Caco-2 (cell line): ENCODE results near the gene ATPAF2. TPM values are rescaled to one million over a fixed set of nuclear protein-coding genes. Genes with fewer than 3 reads are reported as not detected.

Experiments
- BruUV-seq: library from RNA; stranded (reverse); fragments of 400-500 nt; replicated peaks from 2 replicates; lab custom pipeline; 2021; lab: Mats Ljungman, UMichigan
- CTCF ChIA-PET: fragments of 300-600 bp; sonication (Branson Sonifier 250); formaldehyde crosslinking; loops from one replicate; lab custom pipeline; 2022; ENCODE audit warnings: antibody characterized with exemption; lab: Charles Lee
- POLR2A ChIA-PET: fragments of 300-600 bp; sonication (Branson Sonifier 250); formaldehyde crosslinking; loops from one replicate; lab custom pipeline; 2022; ENCODE audit warnings: antibody characterized with exemption; lab: Charles Lee
- DNase-seq, 2 experiments: peaks; one replicate each; pipeline versions ENCODE4 v3.0.0 to v3.0.0-alpha.2; 2020 to 2022
- H3K27me3 ChIP-seq: replicated peaks from 2 replicates; pipeline ENCODE4 v1.6.0; 2011; ENCODE audit warnings: low read length; ENCODE audit not compliant: control insufficient read depth, insufficient read depth
- H3K36me3 ChIP-seq: 2 replicates; pipeline ENCODE4 v1.5.1; 2011; ENCODE audit warnings: low read length; ENCODE audit not compliant: control insufficient read depth, insufficient read depth
- H3K4me1 ChIP-seq: fragments of 250-450 bp; sonication (Bioruptor Pico); 2 replicates; pipeline ENCODE4 v1.5.1; 2020; ENCODE audit warnings: mild to moderate bottlenecking
- H3K4me3 ChIP-seq: 2 replicates; pipeline ENCODE4 v1.5.1; 2011; ENCODE audit warnings: low read depth, mild to moderate bottlenecking, control low read depth, low read length
- H3K9me3 ChIP-seq: fragments of 250-450 bp; sonication (Bioruptor Pico); 2 replicates; pipeline ENCODE4 v1.5.1; 2020; ENCODE audit warnings: mild to moderate bottlenecking, moderate library complexity
- H3K27ac Mint-ChIP-seq: one replicate; pipeline ENCODE4 v1.8.0; 2022; ENCODE audit warnings: mixed read lengths; ENCODE audit not compliant: unreplicated experiment
- H3K27me3 Mint-ChIP-seq: one replicate; pipeline ENCODE4 v1.8.0; 2022; ENCODE audit warnings: mixed read lengths; ENCODE audit not compliant: insufficient read depth, unreplicated experiment
- H3K36me3 Mint-ChIP-seq: one replicate; pipeline ENCODE4 v1.8.0; 2022; ENCODE audit warnings: mild to moderate bottlenecking, mixed read lengths; ENCODE audit not compliant: insufficient read depth, unreplicated experiment
- H3K4me1 Mint-ChIP-seq: one replicate; pipeline ENCODE4 v1.8.0; 2022; ENCODE audit warnings: low read depth, mixed read lengths; ENCODE audit not compliant: unreplicated experiment
- H3K4me3 Mint-ChIP-seq: one replicate; pipeline ENCODE4 v1.8.0; 2022; ENCODE audit warnings: mild to moderate bottlenecking, moderate library complexity, mixed read lengths; ENCODE audit not compliant: unreplicated experiment
- H3K9me3 Mint-ChIP-seq: one replicate; pipeline ENCODE4 v1.8.0; 2022; ENCODE audit warnings: mixed read lengths; ENCODE audit not compliant: unreplicated experiment
- intact Hi-C: fragments of 100-400 bp; cut with micrococcal nuclease; formaldehyde crosslinking; loops from one replicate; pipeline ENCODE4 v1.10.0; 2022; ENCODE audit not compliant: unreplicated experiment
- total RNA-seq: library from RNA; stranded (reverse); gene quantifications from 2 replicates; pipeline ENCODE4 v1.2.3, GENCODE V29; 2022
- TF ChIP-seq, protein P1 (sequence below), 2 experiments: fragments of 200-600 bp in 1 of 2; IDR thresholded peaks; 1 replicate in 1 of 2; 2 replicates in 1 of 2; pipeline versions ENCODE4 v1.5.1 to v1.8.0; 2011 to 2022; ENCODE audit warnings: antibody characterized with exemption in 1 of 2, control low read depth in 1 of 2, inconsistent platforms in 1 of 2, low read depth in 1 of 2, low read length in 1 of 2, mild to moderate bottlenecking in 1 of 2, moderate library complexity in 1 of 2; ENCODE audit not compliant: insufficient read depth in 1 of 2, severe bottlenecking in 1 of 2, unreplicated experiment in 1 of 2

ATPAF2 gene
- total RNA-seq, 1 experiment from 2014 or later: 37.9 TPM

DNA sequence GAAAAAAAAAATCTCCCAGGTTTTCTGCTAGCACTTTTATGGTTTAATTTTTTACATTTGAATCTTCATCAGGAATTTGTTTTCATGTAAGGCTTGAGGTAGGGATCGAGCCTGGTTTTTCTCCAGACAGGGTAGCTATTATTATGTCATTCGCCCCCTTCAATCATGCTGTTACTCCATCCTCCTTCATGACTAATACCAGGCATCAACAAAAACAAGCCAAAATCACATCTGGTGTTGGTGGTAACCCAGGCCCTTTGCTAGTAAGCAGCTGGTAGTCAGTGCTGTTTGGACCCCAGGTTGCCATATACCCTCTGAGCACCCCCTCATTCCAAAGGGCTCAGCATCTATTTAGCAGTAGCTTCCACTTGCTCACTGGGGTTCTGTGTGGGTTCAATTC is 36.8 kb downstream of the ATPAF2 start:
- no peaks in the 10 kb centered on the region for H3K36me3 ChIP-seq
- Mint-ChIP-seq H3K4me3 (no peak overlapping the region), H3K27ac (no peak overlapping the region), H3K27me3 (no peaks in the 10 kb centered on the region), H3K4me1 (no peaks in the 10 kb centered on the region), H3K36me3 (no peaks in the 10 kb centered on the region), H3K9me3 (no peaks in the 10 kb centered on the region)
- no peak overlapping the region for H3K4me3 ChIP-seq
- CTCF ChIA-PET: no interaction called here
- H3K27me3 ChIP-seq: no peaks in the 10 kb centered on the region
- BruUV-seq: no TSS peak
- H3K4me1 ChIP-seq: no peaks in the 10 kb centered on the region
- no peak for DNase-seq
- TF ChIP-seq, protein P1, sequence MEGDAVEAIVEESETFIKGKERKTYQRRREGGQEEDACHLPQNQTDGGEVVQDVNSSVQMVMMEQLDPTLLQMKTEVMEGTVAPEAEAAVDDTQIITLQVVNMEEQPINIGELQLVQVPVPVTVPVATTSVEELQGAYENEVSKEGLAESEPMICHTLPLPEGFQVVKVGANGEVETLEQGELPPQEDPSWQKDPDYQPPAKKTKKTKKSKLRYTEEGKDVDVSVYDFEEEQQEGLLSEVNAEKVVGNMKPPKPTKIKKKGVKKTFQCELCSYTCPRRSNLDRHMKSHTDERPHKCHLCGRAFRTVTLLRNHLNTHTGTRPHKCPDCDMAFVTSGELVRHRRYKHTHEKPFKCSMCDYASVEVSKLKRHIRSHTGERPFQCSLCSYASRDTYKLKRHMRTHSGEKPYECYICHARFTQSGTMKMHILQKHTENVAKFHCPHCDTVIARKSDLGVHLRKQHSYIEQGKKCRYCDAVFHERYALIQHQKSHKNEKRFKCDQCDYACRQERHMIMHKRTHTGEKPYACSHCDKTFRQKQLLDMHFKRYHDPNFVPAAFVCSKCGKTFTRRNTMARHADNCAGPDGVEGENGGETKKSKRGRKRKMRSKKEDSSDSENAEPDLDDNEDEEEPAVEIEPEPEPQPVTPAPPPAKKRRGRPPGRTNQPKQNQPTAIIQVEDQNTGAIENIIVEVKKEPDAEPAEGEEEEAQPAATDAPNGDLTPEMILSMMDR (IDR thresholded peaks at IDR 0.05; ENCODE audit: insufficient read depth in 1 of 2, low read depth in 1 of 2, low read length in 1 of 2, severe bottlenecking in 1 of 2, unreplicated experiment in 1 of 2): no peak
- intact Hi-C loops: no loop called here
- H3K9me3 ChIP-seq: no peaks in the 10 kb centered on the region
- POLR2A ChIA-PET: no interaction called here

DNA sequence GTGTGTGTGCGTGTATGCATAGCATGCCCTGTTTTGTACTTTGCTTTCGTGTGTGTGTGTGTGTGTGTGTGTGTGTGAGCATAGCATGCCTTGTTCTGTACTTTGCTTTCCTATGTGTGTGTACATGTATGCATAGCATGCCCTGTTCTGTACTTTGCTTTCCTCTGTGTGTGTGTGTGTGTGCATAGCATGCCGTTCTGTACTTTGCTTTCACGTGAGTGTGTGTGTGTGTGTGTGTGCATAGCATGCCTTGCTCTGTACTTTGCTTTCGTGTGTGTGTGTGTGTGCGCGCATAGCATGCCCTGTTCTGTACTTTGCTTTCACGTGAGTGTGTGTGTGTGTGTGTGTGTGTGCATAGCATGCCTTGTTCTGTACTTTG is 38.9 kb downstream of the ATPAF2 start:
- DNase-seq: no peak
- CTCF ChIA-PET: no interaction called here

DNA sequence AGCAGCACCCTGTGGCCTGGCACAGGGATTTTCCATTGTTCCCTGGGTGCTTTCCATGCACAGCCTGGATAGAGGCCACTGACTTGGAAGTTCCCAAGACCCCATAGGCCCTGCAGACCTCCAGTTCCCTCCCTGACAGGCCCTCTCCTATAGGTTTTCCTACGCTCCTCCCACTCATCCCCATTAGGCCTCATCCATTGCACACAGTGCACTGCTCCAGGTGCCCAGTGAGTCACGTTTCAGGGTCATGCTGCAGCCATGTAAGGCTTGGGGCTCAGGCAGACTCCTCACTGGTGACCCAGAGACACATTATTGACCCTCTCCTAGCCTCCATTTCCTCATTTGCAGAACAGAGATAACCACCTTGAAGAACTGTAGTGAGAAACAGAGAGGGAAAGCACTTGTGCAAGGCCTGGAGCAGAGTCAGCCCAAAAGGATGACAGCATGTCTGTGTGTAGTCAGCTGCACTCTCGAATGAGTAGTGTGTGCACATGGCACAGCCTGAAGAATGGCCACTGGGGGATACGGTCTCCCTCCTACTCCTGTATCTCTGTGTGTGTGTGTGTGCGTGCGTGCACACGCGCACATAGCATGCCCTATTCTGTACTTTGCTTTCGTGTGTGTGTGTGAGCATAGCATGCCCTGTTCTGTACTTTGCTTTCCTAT is 39.5 kb downstream of the ATPAF2 start:
- Mint-ChIP-seq H3K9me3 (no peaks in the 10 kb centered on the region), H3K36me3 (no peaks in the 10 kb centered on the region), H3K4me1 (no peaks in the 10 kb centered on the region), H3K4me3 (no peak overlapping the region), H3K27me3 (no peaks in the 10 kb centered on the region), H3K27ac (no peak overlapping the region)
- intact Hi-C loops: no loop called here
- BruUV-seq: no TSS peak
- no peaks in the 10 kb centered on the region for H3K9me3 ChIP-seq
- TF ChIP-seq, protein P1 (IDR thresholded peaks at IDR 0.05; ENCODE audit: insufficient read depth in 1 of 2, low read depth in 1 of 2, low read length in 1 of 2, severe bottlenecking in 1 of 2, unreplicated experiment in 1 of 2): no peak
- POLR2A ChIA-PET: no interaction called here
- H3K4me3 ChIP-seq: no peak overlapping the region
- no peaks in the 10 kb centered on the region for H3K4me1 ChIP-seq
- no peaks in the 10 kb centered on the region for H3K36me3 ChIP-seq
- CTCF ChIA-PET: no interaction called here
- H3K27me3 ChIP-seq: no peaks in the 10 kb centered on the region
- DNase-seq: no peak

More for the DNA sequence above, 38.9 kb downstream of the ATPAF2 start:
- Histone ChIP-seq H3K9me3 (no peaks in the 10 kb centered on the region), H3K4me3 (no peak overlapping the region), H3K36me3 (no peaks in the 10 kb centered on the region), H3K4me1 (no peaks in the 10 kb centered on the region), H3K27me3 (no peaks in the 10 kb centered on the region)
- H3K27me3 Mint-ChIP-seq: no peaks in the 10 kb centered on the region
- no peaks in the 10 kb centered on the region for H3K36me3 Mint-ChIP-seq
- TF ChIP-seq, protein P1 (IDR thresholded peaks at IDR 0.05; ENCODE audit: insufficient read depth in 1 of 2, low read depth in 1 of 2, low read length in 1 of 2, severe bottlenecking in 1 of 2, unreplicated experiment in 1 of 2): no peak
- no peak overlapping the region for H3K4me3 Mint-ChIP-seq
- no peaks in the 10 kb centered on the region for H3K4me1 Mint-ChIP-seq
- no TSS peak for BruUV-seq
- POLR2A ChIA-PET: no interaction called here
- H3K27ac Mint-ChIP-seq: no peak overlapping the region
- no peaks in the 10 kb centered on the region for H3K9me3 Mint-ChIP-seq
- intact Hi-C loops: no loop called here
